LNCaP clone FGC (cell line): ENCODE measurements around the gene SUSD3.

ENCODE experiments used
- DNase-seq: peaks from one replicate; pipeline ENCODE4 v3.0.0-alpha.2; 2011; ENCODE audit warnings: low read depth
- H3K4me3 ChIP-seq: 2 replicates; pipeline ENCODE4 v1.5.1; 2011; ENCODE audit warnings: mild to moderate bottlenecking, low read depth, low read length, control low read depth
- CTCF ChIP-seq: IDR thresholded peaks from 2 replicates; pipeline ENCODE4 v1.5.1; 2012; ENCODE audit warnings: mild to moderate bottlenecking; ENCODE audit not compliant: control insufficient read depth, insufficient read depth; ENCODE audit errors: extremely low read depth

Gene SUSD3

GRCh38 chr9:93129691-93130500 is 71.4 kb downstream of the SUSD3 start:
- TF ChIP-seq CTCF: no peak
- DNase-seq: no peak
- H3K4me3 ChIP-seq: no peak overlapping the region

- no peak for TF ChIP-seq CTCF
- DNase-seq: no peak
These were observed 72.5 kb downstream of the SUSD3 start for GRCh38 chr9:93130861-93131481.

GRCh38 chr9:93131599-93132286 is 73.2 kb downstream of the SUSD3 start:
- peak overlapping the region; percentile 74; the same call in 1 of the 2 replicates for H3K4me3 ChIP-seq
- no peak for DNase-seq
- TF ChIP-seq CTCF: no peak

More at GRCh38 chr9:93130861-93131481, 72.5 kb downstream of the SUSD3 start:
- H3K4me3 ChIP-seq: no peak overlapping the region

- TF ChIP-seq CTCF: no peak
- H3K4me3 ChIP-seq: peak overlapping the region; percentile 74
- DNase-seq: peak; percentile 79
These were observed 73.9 kb downstream of the SUSD3 start for GRCh38 chr9:93132287-93132927.

- no peak for TF ChIP-seq CTCF
- no peak for DNase-seq
- H3K4me3 ChIP-seq: peak overlapping the region; percentile 74
These were observed 74.6 kb downstream of the SUSD3 start for GRCh38 chr9:93132946-93133680.

GRCh38 chr9:93133681-93134014 is 75.1 kb downstream of the SUSD3 start:
- DNase-seq: no peak
- peak overlapping the region; percentile 74 for H3K4me3 ChIP-seq
- TF ChIP-seq CTCF: no peak
